H9 (cell line): Measurements from ENCODE around the gene MEG3. TPM values are rescaled to one million over a fixed set of nuclear protein-coding genes. Genes with fewer than 3 reads are reported as not detected.

Source experiments
- DNase-seq: peaks from one replicate; pipeline ENCODE4 v3.0.0-alpha.2; 2017
- H2AFZ ChIP-seq: one replicate; pipeline ENCODE4 v1.6.1; 2013; ENCODE audit warnings: mild to moderate bottlenecking, low read length, control low read depth, moderate library complexity
- H2AK5ac ChIP-seq: 2 replicates; pipeline ENCODE4 v1.6.1; 2013; ENCODE audit warnings: low read length, control low read depth, mixed read lengths; ENCODE audit not compliant: insufficient read length
- H2BK120ac ChIP-seq: one replicate; pipeline ENCODE4 v1.6.1; 2013; ENCODE audit warnings: low read depth, mild to moderate bottlenecking, low read length, control low read depth, inconsistent platforms; ENCODE audit not compliant: poor library complexity, severe bottlenecking
- H2BK12ac ChIP-seq: 2 replicates; pipeline ENCODE4 v1.6.1; 2013; ENCODE audit warnings: low read length, control low read depth, mixed read lengths, low read depth; ENCODE audit not compliant: insufficient read length
- H2BK15ac ChIP-seq: 2 replicates; pipeline ENCODE4 v1.6.1; 2013; ENCODE audit warnings: low read depth, low read length, control low read depth
- H2BK20ac ChIP-seq: one replicate; pipeline ENCODE4 v1.6.1; 2013; ENCODE audit warnings: low read depth, mild to moderate bottlenecking, low read length, control low read depth, inconsistent platforms; ENCODE audit not compliant: poor library complexity, severe bottlenecking
- H2BK5ac ChIP-seq: 2 replicates; pipeline ENCODE4 v1.6.1; 2013; ENCODE audit warnings: low read length, control low read depth, mixed read lengths; ENCODE audit not compliant: insufficient read length
- H3K14ac ChIP-seq: 2 replicates; pipeline ENCODE4 v1.6.1; 2013; ENCODE audit warnings: low read length, control low read depth; ENCODE audit not compliant: insufficient read depth
- H3K18ac ChIP-seq: 2 replicates; pipeline ENCODE4 v1.6.1; 2013; ENCODE audit warnings: low read depth, mild to moderate bottlenecking, mixed read lengths, low read length, control low read depth; ENCODE audit not compliant: insufficient read length
- H3K23ac ChIP-seq: 2 replicates; pipeline ENCODE4 v1.6.1; 2013; ENCODE audit warnings: low read length, control low read depth, mixed read lengths, low read depth; ENCODE audit not compliant: insufficient read length
- H3K23me2 ChIP-seq: 2 replicates; pipeline ENCODE4 v1.6.1; 2013; ENCODE audit warnings: low read depth, mild to moderate bottlenecking, mixed read lengths, low read length, control low read depth; ENCODE audit not compliant: insufficient read length, poor library complexity, severe bottlenecking
- H3K27ac ChIP-seq: 2 replicates; pipeline ENCODE4 v1.5.1; 2013; ENCODE audit warnings: low read length, control low read depth, mixed read lengths, low read depth; ENCODE audit not compliant: insufficient read length
- H3K27me3 ChIP-seq: 2 replicates; pipeline ENCODE4 v1.6.1; 2013; ENCODE audit warnings: low read length, control low read depth, inconsistent platforms; ENCODE audit not compliant: insufficient read depth
- H3K4ac ChIP-seq: 2 replicates; pipeline ENCODE4 v1.6.1; 2013; ENCODE audit warnings: low read depth, mild to moderate bottlenecking, control low read depth, inconsistent platforms, low read length, moderate library complexity
- H3K4me1 ChIP-seq: 2 replicates; pipeline ENCODE4 v1.6.1; 2013; ENCODE audit warnings: low read length, control low read depth, inconsistent platforms; ENCODE audit not compliant: insufficient read depth
- H3K4me2 ChIP-seq: 2 replicates; pipeline ENCODE4 v1.6.1; 2013; ENCODE audit warnings: low read length, control low read depth, mixed read lengths; ENCODE audit not compliant: insufficient read length, insufficient read depth
- H3K56ac ChIP-seq: 2 replicates; pipeline ENCODE4 v1.6.1; 2013; ENCODE audit warnings: low read depth, mild to moderate bottlenecking, mixed read lengths, low read length, control low read depth; ENCODE audit not compliant: insufficient read length
- H3K79me1 ChIP-seq: 2 replicates; pipeline ENCODE4 v1.6.1; 2013; ENCODE audit warnings: low read depth, mild to moderate bottlenecking, moderate library complexity, low read length, control low read depth, inconsistent platforms; ENCODE audit not compliant: insufficient read depth, poor library complexity, severe bottlenecking
- H3K79me2 ChIP-seq: 2 replicates; pipeline ENCODE4 v1.6.1; 2013; ENCODE audit warnings: low read length, control low read depth, inconsistent platforms; ENCODE audit not compliant: insufficient read depth
- H3K9ac ChIP-seq: 2 replicates; pipeline ENCODE4 v1.6.1; 2013; ENCODE audit warnings: low read length, control low read depth, mixed read lengths; ENCODE audit not compliant: insufficient read length; ENCODE audit errors: extremely low read depth
- H3K9me3 ChIP-seq: one replicate; pipeline ENCODE4 v1.6.1; 2013; ENCODE audit warnings: low read depth, low read length, inconsistent platforms; ENCODE audit not compliant: control insufficient read depth
- H3T11ph ChIP-seq: one replicate; pipeline ENCODE4 v1.6.1; 2013; ENCODE audit warnings: mild to moderate bottlenecking, low read length, control low read depth, inconsistent platforms
- H4K20me1 ChIP-seq: one replicate; pipeline ENCODE4 v1.6.1; 2013; ENCODE audit not compliant: control insufficient read depth, insufficient read length, insufficient read depth
- H4K5ac ChIP-seq: 2 replicates; pipeline ENCODE4 v1.6.1; 2013; ENCODE audit warnings: low read depth, mild to moderate bottlenecking, mixed read lengths, low read length, control low read depth; ENCODE audit not compliant: insufficient read length
- H4K8ac ChIP-seq: replicated peaks from 2 replicates; pipeline ENCODE4 v1.6.1; 2013; ENCODE audit warnings: low read length, control low read depth, mixed read lengths, low read depth; ENCODE audit not compliant: insufficient read length
- H4K91ac ChIP-seq: 2 replicates; pipeline ENCODE4 v1.6.1; 2013; ENCODE audit warnings: low read depth, mild to moderate bottlenecking, moderate library complexity, mixed read lengths, low read length, control low read depth; ENCODE audit not compliant: insufficient read length
- H3K27ac Mint-ChIP-seq, 3 experiments: 2 replicates in 2 of 3; 3 replicates in 1 of 3; pipeline ENCODE4 v1.8.0; 2020 to 2021; ENCODE audit warnings: mixed read lengths in 3 of 3, mild to moderate bottlenecking in 1 of 3, moderate library complexity in 1 of 3
- H3K27me3 Mint-ChIP-seq: 2 replicates; pipeline ENCODE4 v1.8.0; 2021; ENCODE audit warnings: low read depth, mild to moderate bottlenecking, moderate library complexity, mixed read lengths
- H3K36me3 Mint-ChIP-seq, 3 experiments: 2 replicates in 2 of 3; 3 replicates in 1 of 3; pipeline ENCODE4 v1.8.0; 2020 to 2021; ENCODE audit warnings: low read depth in 3 of 3, mixed read lengths in 3 of 3; ENCODE audit not compliant: insufficient read depth in 1 of 3
- H3K4me1 Mint-ChIP-seq, 2 experiments: 2 replicates each; pipeline ENCODE4 v1.8.0; 2020; ENCODE audit warnings: mixed read lengths in 2 of 2
- H3K4me3 Mint-ChIP-seq, 2 experiments: 2 replicates in 1 of 2; 3 replicates in 1 of 2; pipeline ENCODE4 v1.8.0; 2020 to 2021; ENCODE audit warnings: mild to moderate bottlenecking in 2 of 2, mixed read lengths in 2 of 2, moderate library complexity in 1 of 2
- H3K9me3 Mint-ChIP-seq, 2 experiments: 2 replicates in 1 of 2; 3 replicates in 1 of 2; pipeline ENCODE4 v1.8.0; 2020; ENCODE audit warnings: mild to moderate bottlenecking in 2 of 2, mixed read lengths in 2 of 2, moderate library complexity in 1 of 2
- WGBS: extraction: QIAGEN DNeasy Blood & Tissue Kit; methylation state at CpG from one replicate; pipeline ENCODE4 v1.1.7; 2013; ENCODE audit warnings: missing lambda C conversion rate, low lambda C conversion rate, mixed read lengths; ENCODE audit not compliant: insufficient read length; ENCODE audit errors: extremely low coverage; 5-methylcytosine and 5-hydroxymethylcytosine counted together
- total RNA-seq: library from RNA; stranded (reverse); gene quantifications from 2 replicates; pipeline ENCODE4 v1.2.1, GENCODE V29; 2021
- TF ChIP-seq, protein P1 (sequence below): fragments of 200-600 bp; sonication (generic); conservative IDR thresholded peaks from 3 replicates; pipeline ENCODE4 v1.8.0; 2021; ENCODE audit warnings: antibody characterized with exemption, mild to moderate bottlenecking

The MEG3 gene
- total RNA-seq, 1 experiment from 2014 or later = 0.52 TPM

DNA sequence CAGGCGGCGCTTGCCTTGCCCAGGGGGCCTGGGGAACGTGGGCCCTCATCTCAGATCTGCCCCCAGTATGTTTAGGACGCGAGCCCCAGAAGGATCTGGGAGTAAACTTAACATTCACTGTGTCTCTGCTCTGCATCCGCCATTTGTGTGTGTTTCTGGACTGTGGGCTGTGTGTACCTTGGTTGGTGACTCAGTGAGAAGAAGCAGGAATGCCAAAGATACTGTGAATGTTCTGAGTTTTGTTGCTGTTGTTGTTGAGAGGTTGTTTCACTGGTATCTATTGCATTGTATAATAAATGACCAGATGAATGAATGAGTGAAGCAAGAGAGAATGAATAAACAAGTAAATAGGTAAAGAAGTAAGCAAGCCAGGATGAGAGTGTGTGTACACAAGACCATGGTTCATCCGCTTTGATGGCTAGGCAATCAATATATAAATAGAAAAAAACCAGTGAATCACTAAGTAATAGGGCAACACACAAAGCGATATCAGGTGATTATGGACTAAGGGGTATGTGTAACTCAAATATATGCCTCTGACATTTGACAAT is 20.5 kb downstream of the MEG3 start:
- no peak overlapping the region for H2BK20ac ChIP-seq
- Mint-ChIP-seq H3K9me3 (no peaks in the 10 kb centered on the region), H3K4me3 (no peak overlapping the region), H3K36me3 (no peaks in the 10 kb centered on the region), H3K27me3 (peaks cover 1% of the 10 kb centered on the region; the same call in 1 of the 2 replicates), H3K4me1 (peaks cover 11 to 20% of the 10 kb centered on the region in 2 experiments), H3K27ac (no peak overlapping the region)
- no peak overlapping the region for H2BK15ac ChIP-seq
- no peak overlapping the region for H3K9ac ChIP-seq
- H3K4me2 ChIP-seq = no peak overlapping the region
- no peak overlapping the region for H2BK120ac ChIP-seq
- no peak overlapping the region for H3K23ac ChIP-seq
- H3K56ac ChIP-seq = no peak overlapping the region
- no peaks in the 10 kb centered on the region for H4K20me1 ChIP-seq
- H4K8ac ChIP-seq = no peak overlapping the region
- H2BK5ac ChIP-seq = no peak overlapping the region
- no peaks in the 10 kb centered on the region for H3K79me1 ChIP-seq
- H3K23me2 ChIP-seq = no peaks in the 10 kb centered on the region
- H3K27ac ChIP-seq = no peak overlapping the region
- no peaks in the 10 kb centered on the region for H3K27me3 ChIP-seq
- H3K4me1 ChIP-seq = 0 out of 2 replicates have a peak, but pooled peaks cover 2% of the 10 kb centered on the region
- H2BK12ac ChIP-seq = no peak overlapping the region
- H3K18ac ChIP-seq = no peak overlapping the region
- no peak overlapping the region for H4K5ac ChIP-seq
- no peak overlapping the region for H2AFZ ChIP-seq
- no peak overlapping the region for H4K91ac ChIP-seq
- no peak overlapping the region for H3K4ac ChIP-seq
- H3T11ph ChIP-seq = no peak overlapping the region
- DNase-seq = no peak
- no peaks in the 10 kb centered on the region for H3K79me2 ChIP-seq
- H2AK5ac ChIP-seq = no peak overlapping the region
- H3K9me3 ChIP-seq = no peaks in the 10 kb centered on the region
- H3K14ac ChIP-seq = no peak overlapping the region
- no CpG with 5 or more reads among the region's 8 CpGs for WGBS
- TF ChIP-seq, protein P1, sequence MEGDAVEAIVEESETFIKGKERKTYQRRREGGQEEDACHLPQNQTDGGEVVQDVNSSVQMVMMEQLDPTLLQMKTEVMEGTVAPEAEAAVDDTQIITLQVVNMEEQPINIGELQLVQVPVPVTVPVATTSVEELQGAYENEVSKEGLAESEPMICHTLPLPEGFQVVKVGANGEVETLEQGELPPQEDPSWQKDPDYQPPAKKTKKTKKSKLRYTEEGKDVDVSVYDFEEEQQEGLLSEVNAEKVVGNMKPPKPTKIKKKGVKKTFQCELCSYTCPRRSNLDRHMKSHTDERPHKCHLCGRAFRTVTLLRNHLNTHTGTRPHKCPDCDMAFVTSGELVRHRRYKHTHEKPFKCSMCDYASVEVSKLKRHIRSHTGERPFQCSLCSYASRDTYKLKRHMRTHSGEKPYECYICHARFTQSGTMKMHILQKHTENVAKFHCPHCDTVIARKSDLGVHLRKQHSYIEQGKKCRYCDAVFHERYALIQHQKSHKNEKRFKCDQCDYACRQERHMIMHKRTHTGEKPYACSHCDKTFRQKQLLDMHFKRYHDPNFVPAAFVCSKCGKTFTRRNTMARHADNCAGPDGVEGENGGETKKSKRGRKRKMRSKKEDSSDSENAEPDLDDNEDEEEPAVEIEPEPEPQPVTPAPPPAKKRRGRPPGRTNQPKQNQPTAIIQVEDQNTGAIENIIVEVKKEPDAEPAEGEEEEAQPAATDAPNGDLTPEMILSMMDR = no peak
